B cell (primary cell): ENCODE data around the gene HNRNPAB. TPM values are rescaled to one million over a fixed set of nuclear protein-coding genes. Genes with fewer than 3 reads are reported as not detected.
A peak's percentile ranks its signal among the peaks of the same experiment; 100 is the strongest.

Experiments used
- ATAC-seq: fragments of 200-7000 bp; cut with Tn5 transposase; one replicate; pipeline ENCODE4 v1.10.0; 2021; ENCODE audit warnings: low read depth, mild to moderate bottlenecking, moderate number of reproducible peaks, moderate library complexity
- CTCF ChIA-PET: fragments of 350-600 bp; sonication (Branson Sonifier 250); formaldehyde crosslinking; loops from one replicate; lab custom pipeline; 2021; ENCODE audit warnings: antibody characterized with exemption, inconsistent platforms; lab: Charles Lee
- POLR2A ChIA-PET: fragments of 350-600 bp; sonication (Branson Sonifier 250); formaldehyde crosslinking; loops from one replicate; lab custom pipeline; 2021; ENCODE audit warnings: antibody characterized with exemption; lab: Charles Lee
- DNase-seq: peaks from one replicate; pipeline ENCODE4 v3.0.0; 2013
- H2AFZ ChIP-seq: 2 replicates; pipeline ENCODE4 v1.6.1; 2012; ENCODE audit warnings: mild to moderate bottlenecking, low read depth, low read length; ENCODE audit not compliant: insufficient read depth, poor library complexity, severe bottlenecking
- H3K27ac ChIP-seq, 2 donors: 1 replicate in 1 of 2; 2 replicates in 1 of 2; pipeline ENCODE4 v1.5.1; 2012 to 2013; ENCODE audit warnings: low read length in 2 of 2, mild to moderate bottlenecking in 2 of 2, moderate library complexity in 1 of 2
- H3K27me3 ChIP-seq, 4 experiments: fragments of 200-600 bp in 1 of 4; sonication (generic) in 1 of 4; replicated peaks in 1 of 4; 1 replicate in 2 of 4; 2 replicates in 2 of 4; pipeline versions ENCODE4 v1.6.1 to v1.7.0; 2013 to 2016; ENCODE audit warnings: low read length in 3 of 4, mild to moderate bottlenecking in 2 of 4, mixed read lengths in 1 of 4, moderate library complexity in 1 of 4; ENCODE audit not compliant: insufficient read depth in 4 of 4, control insufficient read depth in 3 of 4; ENCODE audit errors: control extremely low read depth in 1 of 4
- H3K36me3 ChIP-seq, 2 experiments: replicated peaks in 1 of 2; 1 replicate in 1 of 2; 2 replicates in 1 of 2; pipeline versions ENCODE4 v1.6.1 to v1.7.1; 2013; ENCODE audit warnings: low read length in 1 of 2; ENCODE audit not compliant: insufficient read depth in 2 of 2, control insufficient read depth in 1 of 2; ENCODE audit errors: control extremely low read depth in 1 of 2, extremely low read depth in 1 of 2
- H3K4me1 ChIP-seq, 2 donors: fragments of 200-600 bp in 1 of 2; sonication (generic) in 1 of 2; 1 replicate in 1 of 2; 2 replicates in 1 of 2; pipeline versions ENCODE4 v1.5.1 to v1.6.1; 2013 to 2017; ENCODE audit warnings: low read length in 2 of 2; ENCODE audit not compliant: control insufficient read depth in 2 of 2, insufficient read depth in 2 of 2
- H3K4me2 ChIP-seq: replicated peaks from 2 replicates; pipeline ENCODE3; 2012; ENCODE audit warnings: mild to moderate bottlenecking, low read depth, low read length; ENCODE audit not compliant: poor library complexity, severe bottlenecking
- H3K4me3 ChIP-seq, 5 experiments: fragments of 200-600 bp in 1 of 5; sonication (generic) in 1 of 5; 1 replicate in 3 of 5; 2 replicates in 2 of 5; pipeline versions ENCODE4 v1.5.1 to v1.7.0; 2011 to 2016; ENCODE audit warnings: low read length in 4 of 5, mild to moderate bottlenecking in 4 of 5, low read depth in 2 of 5, control low read depth in 1 of 5, moderate library complexity in 1 of 5; ENCODE audit not compliant: insufficient read depth in 1 of 5; ENCODE audit errors: control extremely low read depth in 1 of 5, extremely low read depth in 1 of 5
- H3K79me2 ChIP-seq: fragments of 200-600 bp; sonication (generic); one replicate; pipeline ENCODE4 v1.6.0; 2016; ENCODE audit warnings: low read length; ENCODE audit not compliant: control insufficient read depth, insufficient read depth
- H3K9ac ChIP-seq: fragments of 200-600 bp; sonication (generic); 2 replicates; pipeline ENCODE4 v1.6.1; 2017; ENCODE audit warnings: mild to moderate bottlenecking, low read length, moderate library complexity
- H3K9me3 ChIP-seq, 3 donors: one replicate each; pipeline versions ENCODE4 v1.6.1 to v1.7.1; 2013; ENCODE audit warnings: low read length in 2 of 3; ENCODE audit not compliant: control insufficient read depth in 2 of 3, insufficient read depth in 1 of 3; ENCODE audit errors: control extremely low read depth in 1 of 3
- H4K20me1 ChIP-seq: 2 replicates; pipeline ENCODE4 v1.6.0; 2012; ENCODE audit warnings: mild to moderate bottlenecking, low read length; ENCODE audit not compliant: insufficient read depth, control insufficient read depth, poor library complexity, severe bottlenecking
- H3K27ac Mint-ChIP-seq: one replicate; pipeline ENCODE4 v1.8.0; 2021; ENCODE audit warnings: mixed read lengths
- H3K27me3 Mint-ChIP-seq: one replicate; pipeline ENCODE4 v1.8.0; 2021; ENCODE audit warnings: mixed read lengths
- H3K4me1 Mint-ChIP-seq: one replicate; pipeline ENCODE4 v1.8.0; 2021; ENCODE audit warnings: mixed read lengths
- H3K4me3 Mint-ChIP-seq: one replicate; pipeline ENCODE4 v1.8.0; 2021; ENCODE audit warnings: mixed read lengths
- H3K9me3 Mint-ChIP-seq: one replicate; pipeline ENCODE4 v1.8.0; 2022; ENCODE audit warnings: mixed read lengths; ENCODE audit not compliant: insufficient read depth
- CTCF ChIP-seq: fragments of 200-600 bp; IDR thresholded peaks from one replicate; pipeline ENCODE4 v1.8.0; 2022; ENCODE audit warnings: antibody characterized with exemption, mild to moderate bottlenecking
- EZH2 ChIP-seq: IDR thresholded peaks from 2 replicates; pipeline ENCODE4 v1.6.1; 2012; ENCODE audit warnings: borderline replicate concordance, low read depth, mild to moderate bottlenecking, moderate library complexity, low read length; ENCODE audit not compliant: insufficient read depth, poor library complexity, severe bottlenecking
- WGBS: methylation state at CpG from one replicate; pipeline ENCODE4 v1.1.5; 2013; ENCODE audit warnings: missing lambda C conversion rate; ENCODE audit not compliant: insufficient coverage; 5-methylcytosine and 5-hydroxymethylcytosine counted together
- intact Hi-C: fragments of 100-400 bp; cut with micrococcal nuclease; formaldehyde crosslinking; loops from one replicate; pipeline ENCODE4 v1.10.0; 2022
- polyA plus RNA-seq: library from polyadenylated mRNA; depleted of rRNA; stranded (reverse); fragments of >200 nt; gene quantifications from 2 replicates; pipeline ENCODE4 v1.2.3, GENCODE V29; 2012
- total RNA-seq, 2 donors: library from RNA; stranded (reverse); fragments of 120-200 nt in 1 of 2; gene quantifications; 1 replicate in 1 of 2; 2 replicates in 1 of 2; pipeline versions ENCODE4 v1.2.3 to v1.2.4, GENCODE V29; 2013 to 2022

HNRNPAB gene
- total and polyA plus RNA-seq, 2 donors (not counting 1 experiment from before 2014, with no cell fraction given) = 25.1 to 75.1 TPM

DNA sequence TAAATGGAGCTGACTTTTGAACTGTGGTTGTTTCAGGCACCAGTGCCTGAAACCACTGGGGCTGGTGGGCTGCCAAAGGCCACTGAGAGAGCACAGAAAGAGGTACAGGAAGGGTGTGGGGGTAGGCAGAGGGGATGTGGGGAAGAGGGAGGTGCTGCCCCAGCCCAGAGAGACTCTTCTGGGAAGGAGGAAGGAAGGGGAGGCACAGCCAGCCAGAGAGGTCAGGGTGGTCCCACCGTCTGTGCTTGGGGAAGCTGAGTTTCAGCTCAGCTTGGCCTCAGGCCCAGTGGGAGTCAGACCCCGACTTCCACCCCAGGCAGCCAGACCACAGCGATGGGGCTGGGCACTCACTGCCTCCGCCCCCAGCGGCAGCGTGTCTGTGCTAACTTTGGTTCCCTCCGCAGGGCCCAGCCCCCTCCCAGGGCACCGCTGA is 36.9 kb downstream of the HNRNPAB start:
- H3K27ac Mint-ChIP-seq = peak overlapping the region; percentile 86
- H3K27ac ChIP-seq = peak overlapping the region; percentile 72 to 76
- no peaks in the 10 kb centered on the region for H3K36me3 ChIP-seq
- H3K27me3 ChIP-seq = no peaks in the 10 kb centered on the region
- H3K4me1 ChIP-seq = peaks cover 37 to 51% of the 10 kb centered on the region in 2 donors
- peak overlapping the region; percentile 80 for H2AFZ ChIP-seq
- ATAC-seq (no peak), DNase-seq (peak; percentile 34)
- H3K4me2 ChIP-seq = peak overlapping the region; percentile 81
- 7% methylated on average over 8 of the region's 8 CpGs for WGBS
- H3K4me3 Mint-ChIP-seq = peak overlapping the region; percentile 68
- no peaks in the 10 kb centered on the region for H3K27me3 Mint-ChIP-seq
- peak overlapping the region in 4 of 5 experiments; percentile 5 to 50 (median 26) for H3K4me3 ChIP-seq
- CTCF ChIA-PET = interaction anchor here (1.5 kb wide), 1 partner anchor 10 kb away, joined by 6 read pairs; no protein-coding TSS in a partner anchor
- TF ChIP-seq EZH2 (no peak), CTCF (no peak)
- peaks cover 0 to 5% (median 0%) of the 10 kb centered on the region in 3 donors for H3K9me3 ChIP-seq
- intact Hi-C loops = loop anchor here (10.0 kb wide), 1 partner anchor 1454 kb away; the partner anchor contains the start of gene CANX
- no peaks in the 10 kb centered on the region for H4K20me1 ChIP-seq
- H3K9me3 Mint-ChIP-seq = no peaks in the 10 kb centered on the region
- peaks cover 40% of the 10 kb centered on the region for H3K4me1 Mint-ChIP-seq
- POLR2A ChIA-PET = interaction anchor here (1.3 kb wide), 1 partner anchor 37 kb away, joined by 3 read pairs; the partner anchor contains the start of gene HNRNPAB
- H3K9ac ChIP-seq = peak overlapping the region; percentile 28
- no peaks in the 10 kb centered on the region for H3K79me2 ChIP-seq

- CTCF ChIA-PET = interaction anchor here (1.5 kb wide), 1 partner anchor 9 kb away, joined by 6 read pairs; no protein-coding TSS in a partner anchor
- Mint-ChIP-seq H3K9me3 (no peaks in the 10 kb centered on the region), H3K27ac (no peak overlapping the region), H3K27me3 (no peaks in the 10 kb centered on the region), H3K4me3 (no peak overlapping the region), H3K4me1 (peaks cover 39% of the 10 kb centered on the region)
- Histone ChIP-seq H3K4me3 (no peak overlapping the region), H3K4me1 (peaks cover 37 to 51% of the 10 kb centered on the region in 2 donors), H3K9ac (no peak overlapping the region), H4K20me1 (no peaks in the 10 kb centered on the region), H3K4me2 (peak overlapping the region; percentile 81), H3K36me3 (no peaks in the 10 kb centered on the region), H3K27ac (peak overlapping the region; percentile 72 to 76), H3K27me3 (no peaks in the 10 kb centered on the region), H2AFZ (peak overlapping the region; percentile 80), H3K79me2 (no peaks in the 10 kb centered on the region), H3K9me3 (peaks cover 0 to 5% (median 0%) of the 10 kb centered on the region in 3 donors)
- DNase-seq (no peak), ATAC-seq (no peak)
- intact Hi-C loops = loop anchor here (10.0 kb wide), 1 partner anchor 1453 kb away; the partner anchor contains the start of gene CANX
- TF ChIP-seq CTCF = no peak
- no peak for TF ChIP-seq EZH2
- WGBS = 65% methylated on average over 10 of the region's 15 CpGs
- POLR2A ChIA-PET = interaction anchor here (1.3 kb wide), 1 partner anchor 38 kb away, joined by 3 read pairs; the partner anchor contains the start of gene HNRNPAB
These were observed 37.4 kb downstream of the HNRNPAB start for GRCh38 chr5:178241688-178242231.
